ENCODE data around the gene CNTNAP2. TPM values are rescaled to one million over a fixed set of nuclear protein-coding genes. Genes with fewer than 3 reads are reported as not detected.

Gene CNTNAP2
- total RNA-seq, 2 experiments from 2014 or later: not detected

- no peaks in the 10 kb centered on the region for H3K27me3 Mint-ChIP-seq
- DNase-seq (no peak), ATAC-seq (ENCODE audit: low read depth) (no peak)
- H3K4me1 Mint-ChIP-seq: no peaks in the 10 kb centered on the region
- H3K4me3 Mint-ChIP-seq: no peak overlapping the region
- H3K36me3 Mint-ChIP-seq: no peaks in the 10 kb centered on the region
- POLR2A ChIA-PET: no interaction called here
- H3K27ac Mint-ChIP-seq: no peak overlapping the region
- no peaks in the 10 kb centered on the region for H3K9me3 Mint-ChIP-seq
Observed at GRCh38 chr7:146276888-146277287, 160.3 kb downstream of the CNTNAP2 start.

GRCh38 chr7:146285418-146285817 is 168.8 kb downstream of the CNTNAP2 start:
- Mint-ChIP-seq H3K27ac (no peak overlapping the region), H3K9me3 (peaks cover 7% of the 10 kb centered on the region)

GRCh38 chr7:146290746-146291145 is 174.1 kb downstream of the CNTNAP2 start:
- no peak overlapping the region for H3K4me3 Mint-ChIP-seq
- no peaks in the 10 kb centered on the region for H3K36me3 Mint-ChIP-seq
- H3K27me3 Mint-ChIP-seq: no peaks in the 10 kb centered on the region
- peaks cover 7% of the 10 kb centered on the region for H3K9me3 Mint-ChIP-seq
- no peak overlapping the region for H3K27ac Mint-ChIP-seq
- DNase-seq (no peak), ATAC-seq (ENCODE audit: low read depth) (no peak)
- POLR2A ChIA-PET: no interaction called here
- H3K4me1 Mint-ChIP-seq: no peaks in the 10 kb centered on the region

More at GRCh38 chr7:146285418-146285817, 168.8 kb downstream of the CNTNAP2 start:
- no peaks in the 10 kb centered on the region for H3K4me1 Mint-ChIP-seq
- H3K36me3 Mint-ChIP-seq: no peaks in the 10 kb centered on the region
- no peaks in the 10 kb centered on the region for H3K27me3 Mint-ChIP-seq
- no peak overlapping the region for H3K4me3 Mint-ChIP-seq
- ATAC-seq (ENCODE audit: low read depth): no peak
- no peak for DNase-seq
- POLR2A ChIA-PET: no interaction called here

GRCh38 chr7:146291900-146292299 is 175.3 kb downstream of the CNTNAP2 start:
- H3K27ac Mint-ChIP-seq: no peak overlapping the region
- H3K9me3 Mint-ChIP-seq: no peaks in the 10 kb centered on the region
- ATAC-seq (ENCODE audit: low read depth) (no peak), DNase-seq (no peak)
- no peaks in the 10 kb centered on the region for H3K36me3 Mint-ChIP-seq
- H3K4me1 Mint-ChIP-seq: no peaks in the 10 kb centered on the region
- H3K4me3 Mint-ChIP-seq: no peak overlapping the region
- POLR2A ChIA-PET: no interaction called here
- H3K27me3 Mint-ChIP-seq: no peaks in the 10 kb centered on the region

- H3K27me3 Mint-ChIP-seq: no peaks in the 10 kb centered on the region
- H3K4me1 Mint-ChIP-seq: no peaks in the 10 kb centered on the region
- H3K9me3 Mint-ChIP-seq: no peaks in the 10 kb centered on the region
- no peak overlapping the region for H3K4me3 Mint-ChIP-seq
- DNase-seq (no peak), ATAC-seq (ENCODE audit: low read depth) (no peak)
- no peak overlapping the region for H3K27ac Mint-ChIP-seq
- POLR2A ChIA-PET: no interaction called here
- H3K36me3 Mint-ChIP-seq: no peaks in the 10 kb centered on the region
Observed at GRCh38 chr7:146296028-146296427, 179.4 kb downstream of the CNTNAP2 start.

GRCh38 chr7:146314962-146315361 is 198.4 kb downstream of the CNTNAP2 start:
- no peak for DNase-seq
- POLR2A ChIA-PET: no interaction called here
- Mint-ChIP-seq H3K36me3 (no peaks in the 10 kb centered on the region), H3K27ac (no peak overlapping the region), H3K27me3 (no peaks in the 10 kb centered on the region), H3K9me3 (peaks cover 3% of the 10 kb centered on the region), H3K4me1 (no peaks in the 10 kb centered on the region), H3K4me3 (no peak overlapping the region)
- ATAC-seq (ENCODE audit: low read depth): no peak

- no peaks in the 10 kb centered on the region for H3K4me1 Mint-ChIP-seq
- POLR2A ChIA-PET: no interaction called here
- ATAC-seq (ENCODE audit: low read depth) (no peak), DNase-seq (no peak)
- no peaks in the 10 kb centered on the region for H3K27me3 Mint-ChIP-seq
- no peaks in the 10 kb centered on the region for H3K36me3 Mint-ChIP-seq
- H3K4me3 Mint-ChIP-seq: no peak overlapping the region
- no peaks in the 10 kb centered on the region for H3K9me3 Mint-ChIP-seq
- no peak overlapping the region for H3K27ac Mint-ChIP-seq
Observed at GRCh38 chr7:146319629-146320028, 203.0 kb downstream of the CNTNAP2 start.

GRCh38 chr7:146321301-146321700 is 204.7 kb downstream of the CNTNAP2 start:
- DNase-seq (no peak), ATAC-seq (ENCODE audit: low read depth) (no peak)
- no peaks in the 10 kb centered on the region for H3K36me3 Mint-ChIP-seq
- no peaks in the 10 kb centered on the region for H3K4me1 Mint-ChIP-seq
- H3K4me3 Mint-ChIP-seq: no peak overlapping the region
- POLR2A ChIA-PET: no interaction called here
- H3K9me3 Mint-ChIP-seq: no peaks in the 10 kb centered on the region
- no peak overlapping the region for H3K27ac Mint-ChIP-seq
- H3K27me3 Mint-ChIP-seq: no peaks in the 10 kb centered on the region

- Mint-ChIP-seq H3K4me3 (no peak overlapping the region), H3K4me1 (no peaks in the 10 kb centered on the region), H3K36me3 (no peaks in the 10 kb centered on the region), H3K9me3 (peaks cover 5% of the 10 kb centered on the region), H3K27me3 (no peaks in the 10 kb centered on the region), H3K27ac (no peak overlapping the region)
- POLR2A ChIA-PET: no interaction called here
- ATAC-seq (ENCODE audit: low read depth): no peak
- DNase-seq: no peak
Observed at GRCh38 chr7:146331369-146331768, 214.8 kb downstream of the CNTNAP2 start.

GRCh38 chr7:146345251-146345650 is 228.7 kb downstream of the CNTNAP2 start:
- no peak overlapping the region for H3K27ac Mint-ChIP-seq
- no peaks in the 10 kb centered on the region for H3K36me3 Mint-ChIP-seq
- POLR2A ChIA-PET: no interaction called here
- H3K4me3 Mint-ChIP-seq: no peak overlapping the region
- H3K4me1 Mint-ChIP-seq: no peaks in the 10 kb centered on the region
- no peak for DNase-seq
- no peak for ATAC-seq (ENCODE audit: low read depth)
- peaks cover 1% of the 10 kb centered on the region for H3K9me3 Mint-ChIP-seq
- no peaks in the 10 kb centered on the region for H3K27me3 Mint-ChIP-seq

- H3K4me1 Mint-ChIP-seq: no peaks in the 10 kb centered on the region
- no peak overlapping the region for H3K27ac Mint-ChIP-seq
- POLR2A ChIA-PET: no interaction called here
- no peaks in the 10 kb centered on the region for H3K27me3 Mint-ChIP-seq
- no peak overlapping the region for H3K4me3 Mint-ChIP-seq
- DNase-seq: no peak
- H3K9me3 Mint-ChIP-seq: peaks cover 1% of the 10 kb centered on the region
- no peaks in the 10 kb centered on the region for H3K36me3 Mint-ChIP-seq
- ATAC-seq (ENCODE audit: low read depth): no peak
Observed at GRCh38 chr7:146346096-146346495, 229.5 kb downstream of the CNTNAP2 start.

- ATAC-seq (ENCODE audit: low read depth) (no peak), DNase-seq (no peak)
- H3K36me3 Mint-ChIP-seq: no peaks in the 10 kb centered on the region
- no peaks in the 10 kb centered on the region for H3K4me1 Mint-ChIP-seq
- POLR2A ChIA-PET: no interaction called here
- H3K4me3 Mint-ChIP-seq: no peak overlapping the region
- no peaks in the 10 kb centered on the region for H3K27me3 Mint-ChIP-seq
- H3K9me3 Mint-ChIP-seq: peaks cover 5% of the 10 kb centered on the region
- no peak overlapping the region for H3K27ac Mint-ChIP-seq
Observed at GRCh38 chr7:146355216-146355615, 238.6 kb downstream of the CNTNAP2 start.

GRCh38 chr7:146359176-146359575 is 242.6 kb downstream of the CNTNAP2 start:
- H3K9me3 Mint-ChIP-seq: peaks cover 5% of the 10 kb centered on the region
- H3K27me3 Mint-ChIP-seq: no peaks in the 10 kb centered on the region
- POLR2A ChIA-PET: no interaction called here
- DNase-seq (no peak), ATAC-seq (ENCODE audit: low read depth) (no peak)
- no peaks in the 10 kb centered on the region for H3K36me3 Mint-ChIP-seq
- H3K27ac Mint-ChIP-seq: no peak overlapping the region
- H3K4me3 Mint-ChIP-seq: no peak overlapping the region
- H3K4me1 Mint-ChIP-seq: no peaks in the 10 kb centered on the region

- H3K27ac Mint-ChIP-seq: no peak overlapping the region
- peaks cover 2% of the 10 kb centered on the region for H3K9me3 Mint-ChIP-seq
- DNase-seq: no peak
- H3K4me3 Mint-ChIP-seq: no peak overlapping the region
- no peaks in the 10 kb centered on the region for H3K4me1 Mint-ChIP-seq
- POLR2A ChIA-PET: no interaction called here
- H3K27me3 Mint-ChIP-seq: no peaks in the 10 kb centered on the region
- no peak for ATAC-seq (ENCODE audit: low read depth)
- H3K36me3 Mint-ChIP-seq: no peaks in the 10 kb centered on the region
Observed at GRCh38 chr7:146366938-146367337, 250.3 kb downstream of the CNTNAP2 start.

- Mint-ChIP-seq H3K9me3 (no peaks in the 10 kb centered on the region), H3K27ac (no peak overlapping the region), H3K36me3 (no peaks in the 10 kb centered on the region), H3K27me3 (no peaks in the 10 kb centered on the region), H3K4me3 (no peak overlapping the region), H3K4me1 (no peaks in the 10 kb centered on the region)
- POLR2A ChIA-PET: no interaction called here
- ATAC-seq (ENCODE audit: low read depth): no peak
- DNase-seq: no peak
Observed at GRCh38 chr7:146370171-146370570, 253.6 kb downstream of the CNTNAP2 start.
